OCI-LY7 (cell line): ENCODE measurements around the gene STIP1. TPM values are rescaled to one million over a fixed set of nuclear protein-coding genes. Genes with fewer than 3 reads are reported as not detected.

ENCODE experiments used
- BruUV-seq: library from RNA; stranded (reverse); fragments of 400-500 nt; replicated peaks from 2 replicates; lab custom pipeline; 2021; lab: Mats Ljungman, UMichigan
- CTCF ChIA-PET: fragments of 300-600 bp; sonication (Branson Sonifier 250); formaldehyde crosslinking; loops from one replicate; lab custom pipeline; 2022; ENCODE audit warnings: antibody characterized with exemption; ENCODE audit not compliant: unreplicated experiment; lab: Charles Lee
- POLR2A ChIA-PET: fragments of 300-600 bp; sonication (Branson Sonifier 250); formaldehyde crosslinking; loops from one replicate; lab custom pipeline; 2022; ENCODE audit warnings: antibody characterized with exemption; lab: Charles Lee
- DNase-seq: peaks from one replicate; pipeline ENCODE4 v3.0.0-alpha.2; 2015; ENCODE audit warnings: low spot score
- H2AFZ ChIP-seq: fragments of 200-600 bp; sonication (generic), shearing (Covaris generic); 2 replicates; pipeline ENCODE4 v1.6.1; 2014; ENCODE audit warnings: mild to moderate bottlenecking, antibody characterized with exemption, low read length, moderate library complexity
- H3K27ac ChIP-seq: fragments of 200-600 bp; sonication (generic); 2 replicates; pipeline ENCODE4 v1.5.1; 2014; ENCODE audit warnings: mixed run types, low read depth, mild to moderate bottlenecking, moderate library complexity, low read length, inconsistent platforms; ENCODE audit not compliant: poor library complexity, severe bottlenecking
- H3K36me3 ChIP-seq: fragments of 200-600 bp; sonication (generic); 2 replicates; pipeline ENCODE4 v1.6.1; 2014; ENCODE audit warnings: mild to moderate bottlenecking, antibody characterized with exemption, low read length, moderate library complexity, mixed read lengths; ENCODE audit not compliant: insufficient read depth
- H3K4me1 ChIP-seq: fragments of 200-600 bp; sonication (generic); 2 replicates; pipeline ENCODE4 v1.5.1; 2014; ENCODE audit warnings: mild to moderate bottlenecking, low read length; ENCODE audit not compliant: insufficient read depth, poor library complexity, severe bottlenecking
- H3K4me2 ChIP-seq: fragments of 200-600 bp; sonication (generic); 2 replicates; pipeline ENCODE4 v1.6.1; 2014; ENCODE audit warnings: mild to moderate bottlenecking, low read length
- H3K4me3 ChIP-seq: fragments of 200-600 bp; sonication (generic); 2 replicates; pipeline ENCODE4 v1.5.1; 2014; ENCODE audit warnings: mild to moderate bottlenecking, low read depth, low read length; ENCODE audit not compliant: poor library complexity, severe bottlenecking
- H3K79me2 ChIP-seq: fragments of 200-600 bp; sonication (generic); 2 replicates; pipeline ENCODE4 v1.6.1; 2016; ENCODE audit warnings: low read depth, mild to moderate bottlenecking, low read length, moderate library complexity, mixed read lengths; ENCODE audit not compliant: insufficient read depth
- H3K9me2 ChIP-seq: fragments of 200-600 bp; sonication (generic); 2 replicates; pipeline ENCODE4 v1.6.1; 2016; ENCODE audit warnings: mild to moderate bottlenecking, low read length, mixed read lengths; ENCODE audit not compliant: insufficient read depth
- H3K9me3 ChIP-seq: fragments of 200-600 bp; sonication (generic); 2 replicates; pipeline ENCODE4 v1.6.1; 2014; ENCODE audit warnings: mild to moderate bottlenecking, mixed run types, low read length, mixed read lengths
- H4K20me1 ChIP-seq: fragments of 200-600 bp; sonication (generic); 2 replicates; pipeline ENCODE4 v1.6.1; 2014; ENCODE audit warnings: mild to moderate bottlenecking, antibody characterized with exemption, low read length, moderate library complexity, mixed read lengths; ENCODE audit not compliant: insufficient read depth
- EZH2phosphoT487 ChIP-seq: fragments of 200-600 bp; sonication (generic); IDR thresholded peaks from 2 replicates; pipeline ENCODE4 v1.6.1; 2018; ENCODE audit warnings: low read depth, borderline replicate concordance, mild to moderate bottlenecking, mixed run types, antibody characterized with exemption, low read length, moderate library complexity, mixed read lengths
- intact Hi-C: fragments of 100-400 bp; cut with micrococcal nuclease; formaldehyde crosslinking; loops from one replicate; pipeline ENCODE4 v1.10.0; 2022; ENCODE audit not compliant: unreplicated experiment
- total RNA-seq, 2 experiments: library from RNA; depleted of rRNA in 1 of 2; stranded (reverse); fragments of >200 nt in 1 of 2; shearing (Covaris generic) in 1 of 2; gene quantifications; 2 replicates each; pipeline ENCODE4 v1.2.3, GENCODE V29; 2014 to 2022
- TF ChIP-seq, protein P1 (sequence below): fragments of 200-600 bp; sonication (generic); conservative IDR thresholded peaks from 2 replicates; pipeline ENCODE4 v1.5.1; 2014; ENCODE audit warnings: mild to moderate bottlenecking, antibody characterized with exemption, low read length, moderate library complexity, mixed read lengths

Gene STIP1
- total RNA-seq, 2 experiments from 2014 or later, result 240 to 271 TPM

DNA sequence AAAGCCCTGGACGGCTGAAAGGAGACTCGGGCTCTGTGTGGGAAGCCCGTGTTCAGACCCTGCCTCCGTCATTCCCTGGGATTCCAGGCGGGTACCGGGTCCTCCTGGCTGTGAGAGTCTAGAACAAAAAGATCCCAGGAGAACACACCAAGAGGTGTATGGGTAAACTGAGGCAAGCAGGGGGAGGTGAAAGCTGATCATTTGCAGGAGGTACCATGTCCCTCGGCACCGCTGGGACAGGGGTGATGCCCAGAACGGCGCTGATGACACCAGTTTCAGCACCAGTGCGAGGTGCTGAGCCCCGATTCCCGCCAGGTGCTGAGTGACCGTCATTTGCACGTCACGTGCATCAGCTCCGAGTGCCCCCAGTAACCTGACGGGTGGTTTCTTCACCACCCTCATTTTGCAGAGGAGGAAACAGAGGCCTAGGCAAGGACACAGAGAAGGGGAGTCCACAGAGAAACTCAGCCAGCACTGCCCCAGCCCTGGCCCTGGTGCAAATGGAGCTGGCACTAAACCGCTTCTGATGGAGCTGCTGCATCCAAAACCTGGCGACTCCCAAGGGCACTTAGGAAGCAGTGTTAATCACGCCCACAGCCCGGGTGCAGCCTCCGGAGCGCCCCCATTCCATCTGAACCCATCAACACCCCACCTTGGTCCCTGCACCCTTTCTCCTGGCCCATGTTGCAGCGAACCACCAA, 36.9 kb upstream of the STIP1 start:
- Histone ChIP-seq H3K79me2 (no peaks in the 10 kb centered on the region), H3K9me2 (no peaks in the 10 kb centered on the region), H3K27ac (no peak overlapping the region), H3K4me1 (no peaks in the 10 kb centered on the region), H4K20me1 (no peaks in the 10 kb centered on the region), H3K4me2 (no peak overlapping the region), H3K9me3 (no peaks in the 10 kb centered on the region), H2AFZ (no peak overlapping the region), H3K36me3 (no peaks in the 10 kb centered on the region), H3K4me3 (no peak overlapping the region)
- no TSS peak for BruUV-seq
- TF ChIP-seq EZH2phosphoT487, result no peak
- TF ChIP-seq, protein P1, sequence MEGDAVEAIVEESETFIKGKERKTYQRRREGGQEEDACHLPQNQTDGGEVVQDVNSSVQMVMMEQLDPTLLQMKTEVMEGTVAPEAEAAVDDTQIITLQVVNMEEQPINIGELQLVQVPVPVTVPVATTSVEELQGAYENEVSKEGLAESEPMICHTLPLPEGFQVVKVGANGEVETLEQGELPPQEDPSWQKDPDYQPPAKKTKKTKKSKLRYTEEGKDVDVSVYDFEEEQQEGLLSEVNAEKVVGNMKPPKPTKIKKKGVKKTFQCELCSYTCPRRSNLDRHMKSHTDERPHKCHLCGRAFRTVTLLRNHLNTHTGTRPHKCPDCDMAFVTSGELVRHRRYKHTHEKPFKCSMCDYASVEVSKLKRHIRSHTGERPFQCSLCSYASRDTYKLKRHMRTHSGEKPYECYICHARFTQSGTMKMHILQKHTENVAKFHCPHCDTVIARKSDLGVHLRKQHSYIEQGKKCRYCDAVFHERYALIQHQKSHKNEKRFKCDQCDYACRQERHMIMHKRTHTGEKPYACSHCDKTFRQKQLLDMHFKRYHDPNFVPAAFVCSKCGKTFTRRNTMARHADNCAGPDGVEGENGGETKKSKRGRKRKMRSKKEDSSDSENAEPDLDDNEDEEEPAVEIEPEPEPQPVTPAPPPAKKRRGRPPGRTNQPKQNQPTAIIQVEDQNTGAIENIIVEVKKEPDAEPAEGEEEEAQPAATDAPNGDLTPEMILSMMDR, result peak; percentile 66
- POLR2A ChIA-PET, result interaction anchor here (0.6 kb wide), 1 partner anchor 80 kb away, joined by 6 read pairs; no protein-coding TSS in a partner anchor
- CTCF ChIA-PET, result no interaction called here
- intact Hi-C loops, result loop anchor here (1.0 to 5.0 kb wide), 5 partner anchors 47 to 382 kb away; partner anchors contain the start of gene ZFTA
- DNase-seq, result no peak

DNA sequence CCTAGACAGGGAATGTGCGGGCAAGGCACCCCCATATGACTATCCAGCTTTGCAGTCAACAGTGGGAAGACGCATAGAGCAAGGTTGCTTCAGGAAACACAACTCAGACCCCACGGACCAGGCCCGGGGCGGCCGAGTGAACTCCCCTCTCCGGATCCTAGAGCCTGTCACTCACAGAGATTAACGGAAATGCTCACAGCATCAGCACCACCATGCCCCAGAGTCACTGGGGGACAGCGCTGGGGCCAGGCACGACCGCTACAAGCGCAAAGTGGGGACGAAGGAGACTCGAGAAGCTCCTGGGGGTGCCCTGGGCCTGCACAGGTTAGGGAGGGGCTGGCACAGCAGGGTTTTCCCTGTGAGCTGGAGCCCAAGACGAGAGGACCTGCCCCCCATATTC, 35.9 kb upstream of the STIP1 start:
- H3K36me3 ChIP-seq, result no peaks in the 10 kb centered on the region
- no peaks in the 10 kb centered on the region for H3K9me2 ChIP-seq
- H2AFZ ChIP-seq, result no peak overlapping the region
- CTCF ChIA-PET, result interaction anchor here (0.5 kb wide), 1 partner anchor 110 kb away, joined by 3 read pairs; no protein-coding TSS in a partner anchor
- POLR2A ChIA-PET, result no interaction called here
- no peak for TF ChIP-seq EZH2phosphoT487
- TF ChIP-seq, protein P1, result no peak
- no peak overlapping the region for H3K27ac ChIP-seq
- H3K4me1 ChIP-seq, result no peaks in the 10 kb centered on the region
- H3K4me3 ChIP-seq, result no peak overlapping the region
- no peak for DNase-seq
- BruUV-seq, result no TSS peak
- no peaks in the 10 kb centered on the region for H3K9me3 ChIP-seq
- intact Hi-C loops, result no loop called here
- H3K4me2 ChIP-seq, result no peak overlapping the region
- H3K79me2 ChIP-seq, result no peaks in the 10 kb centered on the region
- no peaks in the 10 kb centered on the region for H4K20me1 ChIP-seq

DNA sequence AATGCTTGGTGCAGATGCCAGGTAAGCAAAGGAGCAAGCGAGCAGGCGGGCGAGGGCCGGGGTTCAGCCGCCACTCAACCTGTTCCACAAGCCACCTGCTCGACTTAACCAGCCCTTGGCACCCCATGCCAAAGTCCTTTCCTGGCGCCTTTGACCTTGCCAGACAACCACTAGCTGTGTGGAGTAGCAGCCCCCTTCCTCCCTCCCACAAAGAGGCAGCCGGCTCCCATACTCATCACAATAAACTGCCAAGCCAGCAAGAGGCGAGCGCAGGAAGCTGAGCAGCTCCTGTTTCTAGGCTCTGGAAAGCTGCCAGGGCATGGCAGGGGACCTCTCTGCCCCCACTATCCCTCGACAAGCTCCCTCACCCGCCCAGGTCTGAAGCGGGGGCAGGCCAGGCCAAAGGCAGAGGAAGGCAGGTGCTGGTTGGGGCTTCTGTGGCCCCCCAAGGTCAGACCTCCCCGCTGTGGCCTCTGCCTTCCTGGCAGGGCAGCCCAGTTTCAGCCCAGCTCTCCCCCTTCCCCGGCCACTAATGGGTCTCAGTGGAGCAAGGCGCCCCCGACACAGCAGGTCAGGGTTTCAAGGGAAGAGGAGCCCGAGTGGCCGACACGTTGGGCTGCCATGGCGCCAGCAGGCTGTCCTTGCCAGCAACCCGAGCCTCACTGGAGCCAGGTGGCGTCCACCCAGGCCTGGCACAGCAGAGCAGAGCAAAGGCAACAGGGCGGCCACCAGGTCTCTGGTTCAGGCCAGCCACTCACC, 35.3 kb upstream of the STIP1 start:
- no peak for TF ChIP-seq EZH2phosphoT487
- TF ChIP-seq, protein P1, result no peak
- DNase-seq, result no peak
- Histone ChIP-seq H3K4me1 (no peaks in the 10 kb centered on the region), H3K9me3 (no peaks in the 10 kb centered on the region), H3K4me3 (no peak overlapping the region), H3K4me2 (no peak overlapping the region), H3K36me3 (no peaks in the 10 kb centered on the region), H4K20me1 (no peaks in the 10 kb centered on the region), H2AFZ (no peak overlapping the region), H3K9me2 (no peaks in the 10 kb centered on the region), H3K79me2 (no peaks in the 10 kb centered on the region), H3K27ac (no peak overlapping the region)
- no TSS peak for BruUV-seq
- POLR2A ChIA-PET, result no interaction called here
- intact Hi-C loops, result no loop called here
- CTCF ChIA-PET, result no interaction called here
